ENCODE results near the gene POLD4. TPM values are rescaled to one million over a fixed set of nuclear protein-coding genes. Genes with fewer than 3 reads are reported as not detected.

The POLD4 gene
- total RNA-seq, 1 donor from 2014 or later = 32.0 TPM

DNA sequence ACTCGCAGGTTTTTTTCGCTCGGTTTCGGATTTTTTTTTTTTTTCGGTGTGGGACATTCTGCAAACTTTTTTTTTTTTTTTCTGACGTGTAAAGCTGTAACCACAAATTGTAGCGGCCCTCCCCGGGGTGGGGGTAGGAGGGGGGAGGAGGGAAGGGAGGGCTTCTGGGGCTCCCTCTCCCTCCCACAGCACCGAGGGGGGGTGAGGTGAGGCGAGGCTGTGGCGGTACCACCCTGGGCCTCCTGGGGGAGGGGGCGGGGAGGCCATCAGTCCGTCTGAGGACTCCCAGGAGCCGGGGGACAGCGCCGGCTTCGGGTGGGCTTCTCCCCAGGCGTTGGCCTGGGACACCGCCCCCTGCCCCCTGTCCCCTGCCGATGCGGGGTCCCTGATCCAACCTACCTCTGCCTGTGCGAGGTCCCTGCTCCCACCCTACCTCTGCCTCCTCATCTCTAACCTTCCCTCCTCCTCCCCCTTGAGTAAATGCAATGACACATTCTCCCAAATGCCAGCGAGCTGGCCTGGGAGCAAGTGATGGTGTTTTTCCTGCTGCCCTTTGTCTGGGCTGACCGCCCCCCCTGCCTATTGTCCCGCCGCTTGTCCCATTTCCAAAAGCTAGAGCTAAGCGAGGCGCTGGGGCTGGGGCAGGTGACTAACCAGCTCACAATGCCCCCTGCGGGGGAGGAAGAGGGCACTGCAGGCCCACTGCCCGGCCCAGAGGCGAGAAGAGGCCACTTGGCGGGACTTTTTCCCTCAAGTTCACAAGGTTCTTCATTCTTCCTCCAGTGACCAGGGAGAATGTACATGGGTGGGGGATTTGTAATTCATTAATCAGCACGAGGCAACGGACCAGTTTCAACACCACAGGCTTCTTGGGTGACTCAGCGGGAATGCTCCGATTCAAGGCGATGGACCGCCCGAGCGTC lies 20.6 kb upstream of the POLD4 start:
- Mint-ChIP-seq H3K4me3 (peak overlapping the region; percentile 83), H3K9me3 (no peaks in the 10 kb centered on the region), H3K27me3 (ENCODE audit: low read depth) (peaks cover 7% of the 10 kb centered on the region), H3K27ac (peak overlapping the region; percentile 94), H3K4me1 (peaks cover 57% of the 10 kb centered on the region), H3K36me3 (no peaks in the 10 kb centered on the region)
- peak in 1 of 2 experiments; percentile 61 for DNase-seq (ENCODE audit: low spot score in 2 of 2, unreplicated experiment in 2 of 2)
- peak; percentile 45 for TF ChIP-seq CTCF (IDR thresholded peaks at IDR 0.05; ENCODE audit: unreplicated experiment)

GRCh38 chr11:67372993-67373647 lies 19.8 kb upstream of the POLD4 start, which contains the start of gene CLCF1:
CLCF1 (minus strand) TSS chr11:67373598; CDS start chr11:67373539, 59 bp downstream.
- peaks cover 56% of the 10 kb centered on the region for H3K4me1 Mint-ChIP-seq
- DNase-seq (ENCODE audit: low spot score in 2 of 2, unreplicated experiment in 2 of 2) = peak in 1 of 2 experiments; percentile 68
- H3K4me3 Mint-ChIP-seq = peak within 1 kb of the TSS; percentile 83
- no peaks in the 10 kb centered on the region for H3K36me3 Mint-ChIP-seq
- TF ChIP-seq CTCF (IDR thresholded peaks at IDR 0.05; ENCODE audit: unreplicated experiment) = no peak
- H3K27ac Mint-ChIP-seq = peak within 1 kb of the TSS; percentile 94
- no peaks in the 10 kb centered on the region for H3K9me3 Mint-ChIP-seq
- H3K27me3 Mint-ChIP-seq (ENCODE audit: low read depth) = peaks cover 7% of the 10 kb centered on the region

DNA sequence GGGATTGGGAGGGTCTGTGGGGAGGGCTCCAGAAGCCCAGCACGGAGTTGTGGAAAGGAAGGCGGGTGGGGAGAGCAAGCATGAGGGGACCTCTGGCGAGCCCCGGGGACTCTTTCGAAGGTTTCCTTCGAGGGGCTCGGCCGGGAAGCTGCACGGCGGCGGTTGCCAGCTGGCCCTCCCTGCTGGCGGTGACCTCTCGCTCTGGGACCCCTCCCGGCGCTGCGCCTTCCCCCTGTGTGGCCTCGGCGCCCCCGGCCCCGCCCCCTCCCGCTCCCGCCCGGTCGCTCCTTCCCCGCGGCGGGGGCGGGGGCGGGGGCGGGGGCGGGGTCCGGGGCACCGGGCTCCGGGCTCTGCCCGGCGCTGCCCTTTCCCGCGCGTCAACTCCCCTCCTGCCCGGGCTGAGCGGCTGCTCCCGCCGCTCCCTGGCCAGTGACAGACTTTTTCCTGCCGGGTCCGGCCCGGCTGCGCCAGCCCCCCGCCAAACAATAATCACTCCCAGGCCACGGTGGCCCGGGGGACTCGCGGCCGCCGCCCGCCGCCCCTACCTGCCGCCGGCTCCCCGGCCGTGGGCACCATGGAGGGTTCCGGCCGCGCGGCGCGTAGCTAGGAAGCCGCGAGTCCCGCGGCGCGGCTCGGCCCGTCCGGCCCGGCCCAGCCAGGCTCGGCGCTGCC lies 19.1 kb upstream of the POLD4 start:
- no peak for DNase-seq (ENCODE audit: low spot score in 2 of 2, unreplicated experiment in 2 of 2)
- no peak for TF ChIP-seq CTCF (IDR thresholded peaks at IDR 0.05; ENCODE audit: unreplicated experiment)
- Mint-ChIP-seq H3K9me3 (no peaks in the 10 kb centered on the region), H3K36me3 (no peaks in the 10 kb centered on the region), H3K27ac (no peak overlapping the region), H3K27me3 (ENCODE audit: low read depth) (peaks cover 7% of the 10 kb centered on the region), H3K4me3 (peak overlapping the region; percentile 69), H3K4me1 (peaks cover 62% of the 10 kb centered on the region)

- Mint-ChIP-seq H3K27ac (peak overlapping the region; percentile 72), H3K27me3 (ENCODE audit: low read depth) (peaks cover 5% of the 10 kb centered on the region), H3K4me3 (peak overlapping the region; percentile 69), H3K4me1 (peaks cover 62% of the 10 kb centered on the region), H3K9me3 (no peaks in the 10 kb centered on the region), H3K36me3 (no peaks in the 10 kb centered on the region)
- DNase-seq (ENCODE audit: low spot score in 2 of 2, unreplicated experiment in 2 of 2) = no peak
- peak; percentile 1 for TF ChIP-seq CTCF (IDR thresholded peaks at IDR 0.05; ENCODE audit: unreplicated experiment)
Observed at GRCh38 chr11:67371911-67372320, 18.6 kb upstream of the POLD4 start.

GRCh38 chr11:67371189-67371910 lies 18.0 kb upstream of the POLD4 start:
- peak in 1 of 2 experiments; percentile 48 for DNase-seq (ENCODE audit: low spot score in 2 of 2, unreplicated experiment in 2 of 2)

More at GRCh38 chr11:67371189-67371910, 18.0 kb upstream of the POLD4 start:
- Mint-ChIP-seq H3K9me3 (no peaks in the 10 kb centered on the region), H3K4me3 (peak overlapping the region; percentile 69), H3K4me1 (peaks cover 64% of the 10 kb centered on the region), H3K36me3 (no peaks in the 10 kb centered on the region), H3K27ac (peak overlapping the region; percentile 72), H3K27me3 (ENCODE audit: low read depth) (peaks cover 4% of the 10 kb centered on the region)
- TF ChIP-seq CTCF (IDR thresholded peaks at IDR 0.05; ENCODE audit: unreplicated experiment) = peak; percentile 10

Measured in mesothelial cell of epicardium (in vitro differentiated cells).